GM21526 (cell line): Measurements from ENCODE around the gene SPOCK2.
"Not testable (repeated sequence)": the region's sequence is repeated elsewhere in the genome, so short reads cannot be mapped to it uniquely, and the experiment has no call there.

Experiments used
- ATAC-seq: cut with Tn5 transposase; IDR thresholded peaks from one replicate; pipeline ENCODE4 v1.9.1; 2021; ENCODE audit warnings: moderate library complexity; ENCODE audit not compliant: unreplicated experiment, low FRiP score

The SPOCK2 gene

DNA sequence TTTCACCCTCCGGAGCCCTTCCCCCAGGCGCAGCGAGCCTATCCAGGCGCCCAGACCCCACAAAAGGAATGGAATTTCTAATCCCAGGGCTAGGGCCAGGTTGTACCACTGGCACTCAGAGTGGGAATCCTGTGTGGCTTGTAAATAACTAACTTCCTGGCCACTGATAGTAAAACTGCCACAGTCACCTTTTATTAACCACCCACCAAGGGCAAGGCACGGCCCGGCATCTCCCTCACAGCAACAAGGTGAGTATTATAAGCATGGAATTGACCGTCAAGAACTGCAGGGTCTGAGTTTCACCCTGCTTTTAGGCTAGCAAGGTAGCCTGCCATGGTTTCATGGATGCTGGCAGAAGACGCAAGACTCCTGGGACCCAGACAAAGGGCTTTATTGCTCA lies 51.1 kb downstream of the SPOCK2 start:
- no peak for ATAC-seq

- no peak for ATAC-seq
These were observed 53.0 kb downstream of the SPOCK2 start for GRCh38 chr10:72035252-72035887.

DNA sequence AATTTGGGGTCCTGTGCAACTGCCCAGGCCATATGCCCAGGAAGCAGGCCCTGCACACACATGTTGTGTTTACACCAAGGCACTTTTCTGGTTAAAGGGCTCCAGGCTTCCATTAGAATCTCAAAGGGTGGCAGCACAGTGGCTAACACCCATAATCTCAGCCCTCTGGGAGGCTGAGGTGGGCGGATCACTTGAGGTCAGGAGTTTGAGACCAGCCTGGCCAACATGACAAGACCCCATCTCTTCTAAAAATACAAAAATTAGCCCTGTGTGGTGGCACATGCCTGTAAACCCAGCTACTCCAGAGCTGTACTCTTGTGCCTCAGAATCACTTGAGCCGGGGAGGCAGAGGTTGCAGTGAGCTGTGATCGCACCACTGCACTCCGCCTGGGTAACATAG lies 53.6 kb downstream of the SPOCK2 start:
- ATAC-seq, result no peak

GRCh38 chr10:72034040-72034499 lies 54.3 kb downstream of the SPOCK2 start:
- no peak for ATAC-seq

DNA sequence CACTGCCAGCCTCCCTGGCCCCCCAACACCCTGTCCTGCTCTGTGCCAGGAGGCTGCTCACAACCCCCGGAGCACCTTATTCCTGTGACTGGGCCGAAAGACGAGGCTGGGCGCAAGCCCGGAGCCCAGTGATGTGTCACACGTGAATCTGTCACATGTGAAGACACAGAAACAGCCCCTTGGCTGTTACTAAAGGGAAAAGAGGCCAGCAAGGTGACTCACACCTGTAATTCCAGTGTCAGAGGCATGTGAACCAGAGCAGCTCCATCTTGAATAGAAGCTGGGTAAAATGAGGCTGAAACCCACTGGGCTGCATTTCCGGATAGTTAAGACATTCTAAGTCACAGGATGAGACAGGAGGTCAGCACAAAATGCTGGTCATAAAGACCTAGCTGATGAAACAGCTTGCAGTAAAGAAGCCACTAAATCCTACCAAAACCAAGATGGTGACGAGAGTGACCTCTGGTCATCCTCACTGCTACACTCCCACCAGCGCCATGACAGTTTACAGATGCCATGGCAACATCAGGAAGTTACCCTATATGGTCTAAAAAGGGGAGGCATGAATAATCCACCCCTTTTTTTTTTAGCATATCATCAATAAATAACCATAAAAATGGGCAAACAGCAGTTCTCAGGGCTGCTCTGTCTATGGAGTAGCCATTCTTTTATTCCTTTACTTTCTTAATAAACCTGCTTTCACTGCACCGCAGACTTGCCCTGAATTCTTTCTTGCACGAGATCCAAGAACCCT lies 55.8 kb downstream of the SPOCK2 start:
- not testable (repeated sequence) for ATAC-seq

DNA sequence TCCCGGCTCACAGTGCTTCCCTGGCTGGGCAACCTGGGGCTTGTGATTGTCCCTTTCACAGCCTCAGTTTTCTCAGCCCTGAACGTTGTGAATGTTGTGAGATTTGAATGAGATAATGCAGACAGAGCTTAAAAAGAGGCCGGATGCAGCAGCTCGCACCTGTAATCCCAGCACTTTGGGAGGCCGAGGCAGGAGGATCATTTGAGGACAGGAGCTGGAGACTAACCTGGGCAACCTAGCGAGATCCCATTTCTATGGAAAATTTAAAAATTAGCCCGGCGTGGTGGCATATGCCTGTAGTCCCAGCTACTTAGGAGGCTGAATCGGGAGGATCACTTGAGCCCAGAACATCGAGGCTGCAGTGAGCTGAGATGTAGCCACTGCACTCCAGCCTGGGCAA lies 56.6 kb downstream of the SPOCK2 start:
- no peak for ATAC-seq

- ATAC-seq, result no peak
These were observed 57.4 kb downstream of the SPOCK2 start for GRCh38 chr10:72030762-72031543.

GRCh38 chr10:72029414-72029813 lies 58.9 kb downstream of the SPOCK2 start:
- no peak for ATAC-seq

- no peak for ATAC-seq
These were observed 60.9 kb downstream of the SPOCK2 start for GRCh38 chr10:72027498-72027897.

DNA sequence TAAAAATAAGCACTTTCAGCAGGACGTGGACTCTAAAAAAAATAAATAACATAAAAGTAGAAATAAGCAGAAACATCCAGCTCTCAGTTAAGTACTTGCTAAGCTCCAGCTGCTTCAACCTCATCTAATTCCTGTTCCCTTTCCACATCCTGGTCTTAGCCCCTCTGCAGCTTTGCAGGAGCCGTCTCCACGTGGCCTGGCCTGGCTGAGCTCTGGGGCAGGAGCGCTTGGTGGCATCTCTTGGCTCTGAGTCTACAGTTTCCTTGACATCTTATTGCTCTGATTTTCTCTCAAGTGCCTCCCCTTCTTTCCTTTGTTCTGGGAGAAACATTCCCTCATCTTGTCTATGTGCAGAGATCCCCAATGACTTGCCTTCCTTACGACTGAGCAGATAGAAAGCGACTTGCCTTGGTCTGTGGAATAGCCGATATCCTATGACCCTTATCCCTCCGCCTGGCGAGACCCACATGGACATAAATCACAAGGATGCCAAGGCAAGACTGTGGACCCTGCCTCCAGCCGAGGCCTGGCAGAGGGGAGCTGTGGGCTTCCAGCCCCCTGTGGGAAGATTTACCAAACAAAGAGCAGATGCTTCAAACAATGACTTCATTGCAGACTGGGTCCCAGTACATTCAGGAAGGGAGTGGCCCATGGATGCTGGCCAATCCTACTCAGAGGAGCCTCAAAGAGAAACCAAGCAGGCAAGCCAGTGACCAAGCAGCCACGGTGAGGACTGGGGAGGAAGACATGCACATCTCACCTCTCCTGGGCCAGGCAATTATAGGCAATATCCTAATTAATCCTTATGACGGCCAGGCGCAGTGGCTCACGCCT lies 61.9 kb downstream of the SPOCK2 start:
- ATAC-seq, result no peak

DNA sequence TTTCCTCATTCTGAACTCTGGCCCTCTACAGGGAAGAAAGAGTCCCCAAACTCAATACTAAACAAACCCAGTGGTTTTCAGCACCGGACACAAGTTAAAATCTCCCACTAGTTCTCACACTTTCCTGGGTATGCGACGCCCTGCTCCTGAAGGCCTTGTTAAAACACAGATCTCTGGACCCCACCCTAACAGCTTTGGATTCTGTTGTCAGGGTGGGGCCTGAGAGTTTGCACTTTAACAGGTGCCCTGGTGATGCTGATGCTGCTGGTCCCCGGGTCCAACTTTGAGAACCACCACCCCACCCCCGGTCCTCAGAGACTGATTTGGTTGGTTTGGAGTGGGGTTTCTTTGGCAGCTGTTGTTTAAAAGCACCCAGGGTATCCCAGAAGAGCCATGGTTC lies 62.5 kb downstream of the SPOCK2 start:
- no peak for ATAC-seq

DNA sequence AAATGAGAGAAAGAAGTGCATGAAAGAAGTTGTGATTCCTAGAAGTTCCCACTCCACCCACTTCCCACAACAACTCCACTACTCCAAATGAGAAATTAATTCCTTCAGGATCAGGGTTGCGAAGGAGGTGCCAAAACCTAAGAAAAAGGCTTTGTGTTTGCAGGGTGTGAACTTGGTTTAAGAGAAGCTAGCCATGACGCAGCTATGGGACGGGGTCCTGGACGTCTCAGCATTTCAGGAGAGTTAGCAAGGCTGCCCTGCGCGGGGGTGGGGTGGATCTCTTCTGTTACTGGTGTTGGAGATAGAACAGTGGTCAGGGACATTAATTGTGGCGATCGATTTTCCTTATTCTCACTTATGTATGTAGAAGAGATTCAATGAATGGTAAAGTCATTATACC lies 63.0 kb downstream of the SPOCK2 start:
- ATAC-seq, result no peak

- ATAC-seq, result no peak
These were observed 63.8 kb downstream of the SPOCK2 start for GRCh38 chr10:72024596-72024995.

DNA sequence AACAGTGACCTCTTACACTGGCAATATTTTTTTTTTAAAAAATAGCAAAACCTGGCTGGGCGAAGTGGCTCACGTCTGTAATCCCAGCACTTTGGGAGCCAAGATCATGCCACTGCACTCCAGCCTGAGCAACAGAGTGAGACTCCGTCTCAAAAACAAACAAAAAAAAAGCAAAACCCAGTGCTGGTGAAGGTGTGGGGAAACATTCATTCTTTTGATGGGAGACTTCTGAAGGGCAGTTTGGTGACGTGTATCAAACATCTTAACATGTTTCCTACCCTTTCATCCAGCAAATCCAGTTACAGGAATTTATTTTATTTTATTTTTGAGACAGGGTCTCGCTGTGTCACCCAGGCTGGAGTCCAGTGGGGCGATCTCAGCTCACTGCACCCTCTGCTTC lies 66.1 kb downstream of the SPOCK2 start:
- no peak for ATAC-seq

- no peak for ATAC-seq
These were observed 67.2 kb downstream of the SPOCK2 start for GRCh38 chr10:72020914-72021809.

DNA sequence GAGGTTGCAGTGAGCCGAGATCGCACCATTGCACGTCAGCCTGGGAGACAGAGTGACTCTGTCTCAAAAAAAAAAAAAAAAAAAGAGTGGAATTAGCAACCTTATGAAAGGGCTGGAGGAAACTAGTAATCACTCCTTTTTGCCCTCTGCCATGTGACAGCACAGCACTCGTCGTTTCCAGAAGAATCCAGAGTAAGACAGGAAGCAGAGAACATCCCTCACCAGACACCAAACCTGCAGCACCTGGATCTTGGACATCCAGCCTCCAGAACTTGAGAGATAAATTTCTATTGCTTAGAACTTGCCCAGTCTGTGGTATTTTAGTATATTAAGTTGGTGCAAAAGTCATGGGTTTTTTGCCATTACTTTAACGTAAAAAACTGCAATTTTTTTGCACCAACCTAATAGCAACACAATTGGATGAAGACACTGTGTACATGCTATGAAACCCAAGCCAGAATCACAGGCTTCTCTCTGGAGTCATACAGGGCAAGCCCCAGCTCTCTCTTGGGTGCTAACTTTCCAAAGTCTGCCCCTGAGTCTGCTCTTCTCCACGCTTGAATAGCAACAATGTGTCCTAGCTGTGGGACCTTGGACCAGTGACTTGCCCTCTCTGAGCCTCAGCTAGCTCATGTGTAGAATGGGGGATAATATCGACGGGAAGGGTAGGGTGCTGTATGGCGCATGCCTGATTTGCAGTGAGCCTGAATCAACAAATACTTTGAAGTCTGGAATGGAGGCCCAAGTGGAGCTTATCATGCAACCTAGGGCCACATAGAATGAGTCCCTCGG lies 69.1 kb downstream of the SPOCK2 start:
- no peak for ATAC-seq

DNA sequence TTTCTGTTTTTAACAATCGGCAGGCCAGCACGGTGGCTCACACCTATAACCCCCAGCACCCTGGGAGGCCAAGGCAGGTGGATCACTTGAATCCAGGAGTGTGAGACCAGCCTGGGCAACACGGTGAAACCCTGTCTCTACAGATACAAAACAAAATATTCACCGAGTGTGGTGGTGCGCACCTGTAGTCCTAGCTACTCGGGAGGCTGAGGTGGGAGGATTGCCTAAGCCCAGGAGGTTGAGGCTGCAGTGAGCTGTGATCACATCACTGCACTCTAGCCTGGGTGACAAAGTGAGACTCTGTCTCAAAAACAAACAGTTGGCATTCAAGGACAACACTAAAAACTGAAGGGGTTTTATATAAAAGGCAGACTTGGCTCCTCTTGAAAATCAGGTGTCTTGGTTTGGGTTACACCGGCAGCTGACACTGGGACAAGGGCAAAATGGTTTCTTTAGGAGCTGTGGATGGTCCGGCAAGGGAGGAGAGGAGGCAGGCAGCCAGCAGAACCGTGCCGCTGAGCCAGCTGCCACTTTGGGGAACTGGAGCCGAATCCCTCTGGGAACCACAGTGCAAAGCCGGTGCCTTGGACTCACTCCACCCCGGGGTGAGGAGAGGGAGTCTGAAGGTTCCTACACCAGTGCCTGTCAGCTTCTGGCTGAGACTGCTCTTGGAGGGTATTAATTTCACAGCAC lies 71.6 kb downstream of the SPOCK2 start:
- no peak for ATAC-seq

DNA sequence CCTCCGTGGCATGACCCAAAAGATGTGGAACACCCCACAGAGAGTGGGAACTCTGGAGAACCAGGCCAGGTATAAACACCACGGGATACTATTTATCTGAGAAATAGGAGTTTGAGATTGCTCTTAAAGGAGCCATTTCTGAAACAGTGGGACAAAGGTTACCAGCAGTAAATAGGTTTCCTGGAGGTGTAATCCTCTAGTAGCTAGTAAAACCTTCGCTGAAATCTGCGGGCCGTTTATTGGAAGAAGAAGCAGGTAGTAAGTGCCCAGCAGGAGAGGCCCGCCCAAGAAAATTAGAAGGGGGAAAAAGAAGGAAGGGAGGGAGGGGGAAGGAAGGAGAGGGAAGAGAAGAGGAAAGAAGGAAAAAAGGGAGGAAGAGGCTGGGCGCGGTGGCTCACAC lies 72.5 kb downstream of the SPOCK2 start:
- ATAC-seq, result no peak
